Astrocyte of the cerebellum (primary cell): Measurements from ENCODE around the gene DNAJB2.
A peak's percentile ranks its signal among the peaks of the same experiment; 100 is the strongest.

ENCODE experiments used
- DNase-seq: peaks from one replicate; pipeline ENCODE4 v3.0.0-alpha.2; 2011; ENCODE audit warnings: low read depth
- H3K4me3 ChIP-seq: 2 replicates; pipeline ENCODE4 v1.5.1; 2011; ENCODE audit warnings: mild to moderate bottlenecking, low read depth, low read length, moderate library complexity
- in situ Hi-C: cut with HindIII; loops from 2 replicates; pipeline ENCODE4 v1.10.0; 2017; ENCODE audit warnings: low sequenced_read_pairs
- TF ChIP-seq, protein P1 (sequence below): IDR thresholded peaks from 2 replicates; pipeline ENCODE4 v1.5.1; 2012; ENCODE audit warnings: low read length, low read depth, moderate library complexity, mild to moderate bottlenecking; ENCODE audit errors: missing control alignments

Gene DNAJB2

DNA sequence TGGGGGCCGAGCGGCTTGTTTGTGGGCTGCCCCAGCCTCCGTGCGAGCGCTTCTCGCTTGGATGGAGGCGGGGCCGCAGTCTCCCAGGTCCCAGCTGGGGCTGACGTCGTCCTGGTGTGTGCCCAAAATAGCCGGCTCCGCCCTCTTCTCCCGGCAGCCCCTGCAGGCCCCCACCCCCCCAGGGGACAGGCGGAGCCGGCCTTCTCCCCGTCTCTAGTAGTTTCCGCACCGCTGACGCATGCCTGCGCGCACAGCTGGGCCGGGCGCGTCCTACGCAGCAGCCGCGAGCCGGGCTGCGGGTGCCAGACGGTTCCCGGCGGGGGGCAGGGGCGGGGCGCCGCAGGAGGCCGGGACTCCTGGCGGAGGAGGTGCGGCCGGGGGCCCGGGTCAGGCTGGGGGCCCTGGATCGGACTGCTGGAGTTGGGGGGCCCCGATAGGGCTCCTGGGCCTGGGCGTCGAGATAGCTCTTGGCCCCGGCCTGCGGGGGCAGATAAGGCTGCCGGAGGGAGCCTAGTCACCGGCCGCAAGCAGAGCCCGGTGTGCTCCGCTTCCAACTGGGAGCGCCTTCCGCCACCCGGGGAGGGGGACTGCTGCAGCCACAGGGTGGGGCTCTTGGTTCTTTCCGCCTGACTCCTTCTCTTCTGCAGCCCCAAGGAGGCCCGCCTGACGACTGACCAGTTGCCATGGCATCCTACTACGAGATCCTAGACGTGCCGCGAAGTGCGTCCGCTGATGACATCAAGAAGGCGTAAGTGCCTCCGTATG is at the start of gene DNAJB2:
DNAJB2 (plus strand) TSS at position 216 of the 765 bp plus-strand sequence; CDS start at position 684, 468 bp downstream.
- in situ Hi-C loops, result no loop called here
- TF ChIP-seq, protein P1, sequence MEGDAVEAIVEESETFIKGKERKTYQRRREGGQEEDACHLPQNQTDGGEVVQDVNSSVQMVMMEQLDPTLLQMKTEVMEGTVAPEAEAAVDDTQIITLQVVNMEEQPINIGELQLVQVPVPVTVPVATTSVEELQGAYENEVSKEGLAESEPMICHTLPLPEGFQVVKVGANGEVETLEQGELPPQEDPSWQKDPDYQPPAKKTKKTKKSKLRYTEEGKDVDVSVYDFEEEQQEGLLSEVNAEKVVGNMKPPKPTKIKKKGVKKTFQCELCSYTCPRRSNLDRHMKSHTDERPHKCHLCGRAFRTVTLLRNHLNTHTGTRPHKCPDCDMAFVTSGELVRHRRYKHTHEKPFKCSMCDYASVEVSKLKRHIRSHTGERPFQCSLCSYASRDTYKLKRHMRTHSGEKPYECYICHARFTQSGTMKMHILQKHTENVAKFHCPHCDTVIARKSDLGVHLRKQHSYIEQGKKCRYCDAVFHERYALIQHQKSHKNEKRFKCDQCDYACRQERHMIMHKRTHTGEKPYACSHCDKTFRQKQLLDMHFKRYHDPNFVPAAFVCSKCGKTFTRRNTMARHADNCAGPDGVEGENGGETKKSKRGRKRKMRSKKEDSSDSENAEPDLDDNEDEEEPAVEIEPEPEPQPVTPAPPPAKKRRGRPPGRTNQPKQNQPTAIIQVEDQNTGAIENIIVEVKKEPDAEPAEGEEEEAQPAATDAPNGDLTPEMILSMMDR, result peak; percentile 1
- peak within 1 kb of the TSS; percentile 61 for H3K4me3 ChIP-seq
- DNase-seq, result peak; percentile 94

DNA sequence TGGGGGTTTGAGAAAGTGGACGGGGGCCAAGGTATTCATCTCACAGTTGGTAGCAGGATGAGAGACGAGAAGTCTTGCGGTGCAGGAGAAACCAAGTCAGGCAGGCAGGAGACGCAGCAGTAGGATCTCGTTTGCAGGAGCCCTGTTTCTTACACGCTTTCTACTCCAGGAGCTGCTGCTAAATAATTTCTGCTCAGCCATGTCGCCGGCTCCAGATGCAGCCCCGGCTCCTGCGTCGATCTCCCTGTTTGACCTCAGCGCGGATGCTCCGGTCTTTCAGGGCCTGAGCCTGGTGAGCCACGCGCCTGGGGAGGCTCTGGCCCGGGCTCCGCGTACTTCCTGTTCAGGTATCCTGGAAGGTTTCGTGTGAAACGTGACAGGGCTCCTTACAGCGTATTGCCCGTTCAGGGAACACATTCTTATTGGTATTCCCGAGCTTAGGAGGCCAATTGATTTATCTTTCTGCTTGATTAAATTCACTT is 49.1 kb upstream of the DNAJB2 start:
- TF ChIP-seq, protein P1, result no peak
- DNase-seq, result no peak
- peak overlapping the region; percentile 70 for H3K4me3 ChIP-seq
- in situ Hi-C loops, result no loop called here

DNA sequence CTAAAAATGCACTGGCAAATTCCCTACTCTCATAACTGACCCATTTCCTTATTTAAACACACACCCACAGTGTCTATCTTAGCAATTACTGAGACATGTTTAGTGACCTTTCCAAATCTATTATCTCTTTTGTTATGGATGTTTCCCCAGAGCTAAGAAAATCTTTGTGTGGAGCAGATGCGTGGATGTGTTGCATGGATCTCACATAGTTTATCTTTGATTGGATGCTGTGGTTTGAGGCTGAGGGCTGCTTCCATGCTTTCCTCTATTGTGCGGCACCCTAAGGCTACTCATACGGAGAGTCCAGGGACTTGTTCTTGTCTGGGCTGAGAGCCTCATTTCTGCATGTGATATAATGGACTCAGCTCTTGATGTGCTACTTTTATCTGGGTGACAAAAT is 44.8 kb upstream of the DNAJB2 start:
- TF ChIP-seq, protein P1, result no peak
- in situ Hi-C loops, result no loop called here
- no peak overlapping the region for H3K4me3 ChIP-seq
- no peak for DNase-seq

DNA sequence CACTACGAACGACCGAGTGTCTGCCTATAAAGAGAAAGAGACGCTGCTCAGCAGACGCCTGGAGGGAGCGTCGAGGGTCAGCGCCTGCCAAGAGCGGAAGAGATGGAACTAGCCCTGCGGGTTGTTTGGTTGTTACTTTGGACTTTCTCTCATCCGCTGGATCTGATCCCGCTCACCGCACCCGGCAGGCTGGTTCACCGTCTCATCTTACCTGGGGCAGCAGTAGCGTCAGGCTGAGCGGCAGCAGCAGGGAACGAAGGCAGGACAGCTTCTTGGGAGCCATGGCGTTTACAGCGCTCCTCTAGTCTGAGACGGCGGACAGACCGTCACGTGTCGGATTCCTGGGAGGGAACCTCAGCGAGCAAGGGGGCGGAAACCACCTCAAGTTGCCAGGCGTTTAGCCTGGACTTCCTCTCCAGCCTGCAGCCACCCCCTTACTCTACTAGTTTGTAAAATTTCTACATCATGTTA is 35.8 kb upstream of the DNAJB2 start:
- H3K4me3 ChIP-seq, result no peak overlapping the region
- in situ Hi-C loops, result loop anchor here (10.0 kb wide), 1 partner anchor 121 kb away; no protein-coding TSS in a partner anchor
- TF ChIP-seq, protein P1, result no peak
- no peak for DNase-seq

DNA sequence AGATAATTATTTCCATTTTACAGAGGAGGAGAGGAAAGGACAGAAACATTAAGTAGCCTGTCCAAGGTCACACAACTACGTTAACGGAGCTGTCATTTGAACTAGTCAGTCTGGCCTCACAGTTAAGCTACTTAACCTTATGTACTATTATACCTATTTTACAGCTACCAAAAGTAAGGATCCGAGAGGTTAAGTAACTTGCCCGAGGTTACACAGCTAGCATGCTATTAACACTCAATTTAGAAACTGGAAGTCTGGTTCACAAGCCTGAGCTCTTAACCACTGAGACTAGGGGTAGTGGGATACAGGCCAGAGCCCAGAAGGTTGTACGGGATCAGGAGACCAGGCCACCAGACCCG is 34.4 kb upstream of the DNAJB2 start:
- TF ChIP-seq, protein P1, result no peak
- no peak for DNase-seq

DNA sequence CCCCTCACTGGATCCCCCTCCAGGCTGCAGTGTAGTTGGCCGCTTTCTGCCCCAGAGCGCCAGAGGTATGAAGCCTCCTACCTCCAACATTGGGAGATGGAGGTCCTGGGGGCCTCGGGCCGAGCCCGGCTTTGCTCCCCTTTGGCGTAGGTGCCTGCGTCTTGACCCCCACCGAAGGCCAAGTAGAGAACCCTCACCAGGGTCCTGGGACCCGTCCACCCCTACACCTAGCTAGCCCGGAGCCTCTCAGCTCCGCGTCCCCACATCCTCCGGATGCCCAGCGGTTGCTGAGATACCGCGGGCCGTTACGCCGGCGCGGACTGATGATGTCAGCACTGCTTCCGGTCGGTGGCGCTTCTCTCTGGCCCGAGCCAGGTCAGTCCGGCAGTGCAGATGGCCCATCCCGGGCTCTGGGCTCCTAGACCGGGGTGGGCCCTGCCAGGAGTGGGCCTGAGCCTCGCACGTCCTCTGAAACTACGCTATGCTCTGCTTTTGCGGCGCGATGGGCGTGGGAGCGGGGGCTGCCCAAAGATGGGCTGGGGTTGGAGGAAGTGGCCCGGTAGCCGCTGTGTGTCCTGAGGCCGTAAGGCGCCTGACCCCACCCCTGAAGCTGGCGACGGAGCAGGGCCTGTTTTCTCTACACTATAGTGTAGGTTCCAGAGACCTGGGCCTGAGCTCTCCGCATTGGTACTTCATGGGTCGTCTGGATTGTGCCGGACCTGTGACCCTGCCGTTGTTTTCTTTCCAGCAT is 33.8 kb upstream of the DNAJB2 start, which contains the start of the genes GLB1L and STK16:
GLB1L (minus strand) TSS at position 297 of the 751 bp plus-strand sequence. CDS start 1,871 bp downstream, outside the sequence.
STK16 (plus strand) TSS at position 332 of the 751 bp plus-strand sequence. CDS start 521 bp downstream, outside the sequence.
- TF ChIP-seq, protein P1, result no peak
- in situ Hi-C loops, result loop anchor here (10.0 kb wide), 1 partner anchor 119 kb away; no protein-coding TSS in a partner anchor
- peak within 1 kb of the TSS; percentile 91 for H3K4me3 ChIP-seq
- DNase-seq, result peak; percentile 82

More for the DNA sequence above, 34.4 kb upstream of the DNAJB2 start:
- in situ Hi-C loops, result loop anchor here (10.0 kb wide), 1 partner anchor 120 kb away; no protein-coding TSS in a partner anchor
- H3K4me3 ChIP-seq, result peak overlapping the region; percentile 91
